Neural cell (in vitro differentiated cells): ENCODE data around the gene STXBP1.

Experiments
- CTCF ChIP-seq: fragments of 450-650 bp; IDR thresholded peaks from 2 replicates; pipeline ENCODE4 v1.5.1; 2014; ENCODE audit warnings: antibody characterized with exemption, mild to moderate bottlenecking, moderate library complexity; ENCODE audit not compliant: poor library complexity, severe bottlenecking
- EZH2 ChIP-seq: fragments of 200-600, 300-800 bp; shearing (Covaris generic), sonication (generic); IDR thresholded peaks from 2 replicates; pipeline ENCODE4 v1.6.1; 2014; ENCODE audit warnings: antibody characterized with exemption, low read length, borderline replicate concordance, mild to moderate bottlenecking; ENCODE audit not compliant: insufficient read depth, poor library complexity, severe bottlenecking

- TF ChIP-seq CTCF (no peak), EZH2 (no peak)
These were observed 44.1 kb upstream of the STXBP1 start for GRCh38 chr9:127567730-127568617.
